GM19324 (cell line): ENCODE results near the gene PGBD5.

Experiments
- ATAC-seq: cut with Tn5 transposase; IDR thresholded peaks from one replicate; pipeline ENCODE4 v1.9.1; 2021; ENCODE audit warnings: mild to moderate bottlenecking, moderate library complexity; ENCODE audit not compliant: unreplicated experiment, low FRiP score

Gene PGBD5

GRCh38 chr1:230330157-230330556 is 96.0 kb downstream of the PGBD5 start:
- no peak for ATAC-seq

- ATAC-seq = no peak
These were observed 97.7 kb downstream of the PGBD5 start for GRCh38 chr1:230328342-230329015.

DNA sequence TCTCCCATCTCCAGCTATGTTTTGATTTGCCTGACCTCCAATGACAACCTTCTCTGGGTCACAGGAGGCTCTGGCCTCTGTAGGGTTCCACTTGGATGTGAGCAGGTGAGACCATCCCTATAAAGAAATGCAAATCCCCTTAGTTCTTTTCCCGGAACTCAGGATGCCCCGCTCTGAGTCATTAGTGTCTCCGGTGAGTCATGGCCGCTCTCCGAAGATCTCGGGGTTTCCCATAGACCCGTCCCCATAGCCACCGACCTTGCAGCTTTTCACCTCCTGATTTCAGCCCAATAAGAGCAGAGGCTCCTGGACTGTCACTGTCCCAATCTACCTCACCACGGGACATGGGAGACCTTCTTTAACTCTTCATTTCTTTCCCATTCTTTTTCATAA is 98.2 kb downstream of the PGBD5 start:
- ATAC-seq = no peak

- ATAC-seq = no peak
These were observed 98.9 kb downstream of the PGBD5 start for GRCh38 chr1:230326971-230327891.

- no peak for ATAC-seq
These were observed 102.4 kb downstream of the PGBD5 start for GRCh38 chr1:230323686-230324085.

GRCh38 chr1:230322967-230323547 is 103.1 kb downstream of the PGBD5 start:
- ATAC-seq = no peak

DNA sequence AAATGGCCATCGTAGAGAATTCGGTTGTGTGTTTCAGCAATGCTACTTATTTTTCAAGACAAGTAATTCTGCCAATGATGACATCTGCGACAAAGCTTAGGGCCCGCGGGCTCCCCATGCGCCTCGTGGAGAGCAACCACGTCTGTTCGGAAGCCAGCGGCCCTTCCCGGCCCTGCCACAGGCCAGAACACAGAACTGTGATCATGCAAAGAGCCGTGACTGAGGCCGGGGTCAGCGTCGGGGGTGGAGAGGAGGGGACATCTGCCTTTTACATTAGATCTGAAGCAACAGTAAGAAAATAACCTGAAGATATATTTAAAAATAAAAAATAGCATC is 103.7 kb downstream of the PGBD5 start:
- no peak for ATAC-seq

DNA sequence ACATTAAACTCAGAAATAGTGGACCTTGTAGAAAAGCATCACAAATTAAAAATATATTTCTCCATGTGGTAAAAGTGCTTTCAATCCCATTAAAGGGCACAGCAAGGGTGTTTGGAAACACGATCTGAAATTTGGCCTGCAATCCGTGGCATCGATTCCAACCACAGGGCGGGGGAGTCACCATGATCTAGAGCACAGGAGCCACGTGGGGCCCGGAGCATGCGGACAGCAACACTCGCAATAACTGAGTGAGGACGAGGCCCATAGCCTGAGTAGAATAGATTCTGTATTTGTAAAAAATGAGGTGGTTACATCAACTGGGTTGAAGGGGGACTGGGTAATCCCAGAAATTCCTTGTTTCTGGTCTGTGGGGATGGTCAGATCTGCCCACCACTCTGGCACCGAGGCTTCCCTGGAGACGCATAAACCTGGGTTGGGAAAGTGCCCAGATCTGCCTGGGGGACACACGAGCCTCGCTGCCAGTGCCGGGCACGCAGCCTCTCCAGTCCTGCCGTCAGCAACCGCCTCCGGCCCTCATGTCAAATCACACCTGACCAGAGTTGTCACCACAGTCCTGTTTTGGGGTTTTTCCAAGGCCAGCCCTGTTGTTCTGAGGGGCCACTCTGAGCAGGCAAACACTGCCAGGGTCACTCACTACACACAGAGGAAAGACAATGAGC is 104.3 kb downstream of the PGBD5 start:
- no peak for ATAC-seq

GRCh38 chr1:230321341-230321740 is 104.8 kb downstream of the PGBD5 start:
- ATAC-seq = no peak

DNA sequence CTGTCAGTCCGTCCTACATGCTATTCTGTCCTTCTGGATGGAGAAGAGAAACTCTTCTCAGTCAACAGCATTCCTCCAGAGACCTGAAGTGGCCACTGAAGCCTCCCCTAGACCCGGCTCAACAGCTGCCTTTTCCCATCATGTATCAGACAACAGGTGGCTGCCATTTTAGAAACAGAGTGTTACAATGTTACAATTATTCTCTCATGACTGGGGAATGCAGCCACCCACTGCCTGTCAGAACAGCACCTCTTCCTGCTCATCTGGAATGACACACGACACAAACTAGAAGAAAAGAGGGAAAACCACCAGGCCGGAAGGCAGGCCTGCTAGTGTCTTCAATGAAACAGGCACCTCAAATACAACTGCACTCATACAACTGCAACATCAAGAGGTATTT is 105.3 kb downstream of the PGBD5 start:
- ATAC-seq = no peak

GRCh38 chr1:230319014-230319747 is 107.0 kb downstream of the PGBD5 start:
- no peak for ATAC-seq

- ATAC-seq = no peak
These were observed 108.0 kb downstream of the PGBD5 start for GRCh38 chr1:230317823-230318819.

- ATAC-seq = no peak
These were observed 109.0 kb downstream of the PGBD5 start for GRCh38 chr1:230316864-230317745.

- ATAC-seq = no peak
These were observed 111.0 kb downstream of the PGBD5 start for GRCh38 chr1:230315099-230315498.

GRCh38 chr1:230314142-230314470 is 112.0 kb downstream of the PGBD5 start:
- no peak for ATAC-seq

- no peak for ATAC-seq
These were observed 112.5 kb downstream of the PGBD5 start for GRCh38 chr1:230313453-230314141.

- no peak for ATAC-seq
These were observed 113.5 kb downstream of the PGBD5 start for GRCh38 chr1:230312676-230313075.
